ENCODE data around the gene VPS9D1.

Gene VPS9D1

GRCh38 chr16:89732142-89732917 is 11.6 kb upstream of the VPS9D1 start:
- DNase-seq: no peak

- DNase-seq: no peak
These were observed 10.0 kb upstream of the VPS9D1 start for GRCh38 chr16:89730610-89731234.

- DNase-seq: no peak
These were observed 9.3 kb upstream of the VPS9D1 start for GRCh38 chr16:89729863-89730593.

- no peak for DNase-seq
These were observed 8.6 kb upstream of the VPS9D1 start for GRCh38 chr16:89729293-89729692.

GRCh38 chr16:89727406-89728120 is 6.9 kb upstream of the VPS9D1 start:
- DNase-seq: no peak

- peak; percentile 83 for DNase-seq
These were observed 2.9 kb upstream of the VPS9D1 start for GRCh38 chr16:89723279-89724250.

GRCh38 chr16:89722392-89723278 is 1.9 kb upstream of the VPS9D1 start:
- DNase-seq: peak; percentile 84

GRCh38 chr16:89721546-89722391 is 1.1 kb upstream of the VPS9D1 start:
- peak; percentile 89 for DNase-seq

- no peak for DNase-seq
These were observed 216 bp downstream of the VPS9D1 start for GRCh38 chr16:89720551-89720812.

GRCh38 chr16:89717688-89718505 is 2.8 kb downstream of the VPS9D1 start:
- DNase-seq: no peak

- no peak for DNase-seq
These were observed 3.6 kb downstream of the VPS9D1 start for GRCh38 chr16:89716916-89717687.

GRCh38 chr16:89716493-89716892 is 4.2 kb downstream of the VPS9D1 start:
- DNase-seq: no peak

GRCh38 chr16:89712274-89712781 is 8.4 kb downstream of the VPS9D1 start:
- no peak for DNase-seq

GRCh38 chr16:89711601-89712273 is 9.0 kb downstream of the VPS9D1 start:
- peak; percentile 90 for DNase-seq

GRCh38 chr16:89710709-89711564 is 9.8 kb downstream of the VPS9D1 start:
- peak; percentile 55 for DNase-seq

GRCh38 chr16:89709716-89710432 is 10.8 kb downstream of the VPS9D1 start:
- peak; percentile 50 for DNase-seq
